Loucy (cell line): ENCODE data around the gene SFTPB.

Experiments used
- CTCF ChIP-seq: fragments of 200-600 bp; sonication (generic); conservative IDR thresholded peaks from 2 replicates; pipeline ENCODE4 v1.5.1; 2014; ENCODE audit warnings: mild to moderate bottlenecking, antibody characterized with exemption, low read length
- EZH2phosphoT487 ChIP-seq: fragments of 200-600 bp; IDR thresholded peaks from 2 replicates; pipeline ENCODE4 v1.6.1; 2018; ENCODE audit warnings: antibody characterized with exemption, mild to moderate bottlenecking, moderate library complexity, borderline replicate concordance

GRCh38 chr2:85675866-85676548 is 8.0 kb upstream of the SFTPB start:
- TF ChIP-seq CTCF (no peak), EZH2phosphoT487 (no peak)
